C4-2B (cell line): Measurements from ENCODE around the gene KRTAP5-1.
"Not testable (repeated sequence)": the region's sequence is repeated elsewhere in the genome, so short reads cannot be mapped to it uniquely, and the experiment has no call there.

Experiments used
- CTCF ChIP-seq: fragments of 450-650 bp; conservative IDR thresholded peaks from 2 replicates; pipeline ENCODE4 v1.5.1; 2017; ENCODE audit warnings: mild to moderate bottlenecking
- ZFX ChIP-seq: fragments of 450-650 bp; IDR thresholded peaks from 2 replicates; pipeline ENCODE4 v1.6.1; 2017

DNA sequence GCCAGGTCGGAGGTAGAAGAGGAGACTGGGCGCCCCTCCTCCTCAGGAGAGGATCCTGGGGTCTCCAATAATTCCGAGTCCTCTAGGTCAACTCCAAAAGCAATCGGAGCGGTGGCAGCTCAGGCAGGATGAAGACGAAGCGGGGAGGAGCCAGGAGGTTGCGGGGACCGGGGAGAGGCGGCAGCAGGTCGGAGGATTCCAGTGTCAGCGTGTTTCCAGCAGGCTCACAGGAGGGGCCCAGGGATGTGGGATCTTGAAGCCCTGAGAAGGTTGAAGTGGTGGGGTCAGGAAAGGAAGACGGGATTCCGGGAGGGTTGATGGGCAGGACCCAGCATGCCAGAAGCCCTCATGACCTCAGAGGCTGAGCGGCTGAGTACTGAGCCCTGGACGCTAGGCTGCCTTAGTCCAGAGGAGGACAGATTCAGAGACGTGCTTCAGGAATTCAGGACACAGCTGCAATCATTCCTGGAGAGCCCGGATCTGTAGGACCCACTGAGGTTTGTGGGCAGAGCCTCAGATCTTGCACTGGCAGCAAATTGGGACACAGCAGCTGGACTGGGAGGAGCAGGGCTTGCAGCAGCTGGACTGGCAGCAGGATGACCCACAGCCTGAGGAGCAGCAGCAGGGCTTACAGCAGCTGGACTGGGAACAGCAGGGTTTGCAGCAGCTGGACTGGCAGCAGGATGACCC, 22.2 kb upstream of the KRTAP5-1 start:
- TF ChIP-seq CTCF, ZFX: not testable (repeated sequence)
